Testis (tissue), 3 donors: ENCODE results near the gene LIN7C. TPM values are rescaled to one million over a fixed set of nuclear protein-coding genes. Genes with fewer than 3 reads are reported as not detected.
A peak's percentile ranks its signal among the peaks of the same experiment; 100 is the strongest.

Experiments
- DNase-seq: peaks from one replicate; pipeline ENCODE4 v3.0.0-alpha.2; 2019
- H3K27ac ChIP-seq, 2 donors: fragments of 200-600 bp; sonication (generic); one replicate each; pipeline ENCODE4 v1.5.1; 2019
- H3K27me3 ChIP-seq: fragments of 200-600 bp; sonication (generic); one replicate; pipeline ENCODE4 v1.5.1; 2019
- H3K36me3 ChIP-seq: fragments of 200-600 bp; sonication (generic); one replicate; pipeline ENCODE4 v1.5.1; 2017; ENCODE audit warnings: low read depth; ENCODE audit errors: missing control alignments
- H3K4me1 ChIP-seq: fragments of 200-600 bp; sonication (generic); one replicate; pipeline ENCODE4 v1.5.1; 2019
- H3K4me3 ChIP-seq, 2 donors: fragments of 200-600 bp; sonication (generic); one replicate each; pipeline ENCODE4 v1.5.1; 2017 to 2019
- H3K9me3 ChIP-seq: fragments of 200-600 bp; sonication (generic); one replicate; pipeline ENCODE4 v1.5.1; 2017
- CTCF ChIP-seq, 3 experiments: fragments of 450-650 bp in 2 of 3; fragments of 200-600 bp in 1 of 3; sonication (generic) in 1 of 3; IDR thresholded peaks; one replicate each; pipeline ENCODE4 v1.5.1; 2016 to 2019; ENCODE audit warnings: antibody characterized with exemption in 3 of 3, mild to moderate bottlenecking in 2 of 3, moderate library complexity in 1 of 3
- POLR2A ChIP-seq: fragments of 450-650 bp; IDR thresholded peaks from one replicate; pipeline ENCODE4 v1.6.1; 2017; ENCODE audit warnings: antibody characterized with exemption, mild to moderate bottlenecking, moderate library complexity
- WGBS, 2 donors: methylation state at CpG; one replicate each; pipeline ENCODE4 v1.1.5; 2018; 5-methylcytosine and 5-hydroxymethylcytosine counted together
- intact Hi-C: fragments of 100-400 bp; cut with DNase I; formaldehyde crosslinking; loops from one replicate; pipeline ENCODE4 v1.15.1; 2023; ENCODE audit warnings: low total_unique reads
- polyA plus RNA-seq: library from polyadenylated mRNA; stranded (reverse); fragments of 350-450 nt; fragmentation: Illumina TruSeq; extraction: RNeasy Lipid Tissue Mini Kit (QIAGEN cat#74804); gene quantifications from one replicate; pipeline ENCODE4 v1.2.3, GENCODE V29; 2014; ENCODE audit warnings: low read depth, low replicate concordance; ENCODE audit not compliant: insufficient read depth
- total RNA-seq, 2 donors: library from RNA; depleted of rRNA; stranded (reverse); fragments of >200 nt; gene quantifications; one replicate each; pipeline ENCODE4 v1.2.3, GENCODE V29; 2016

The LIN7C gene
- total and polyA plus RNA-seq, 3 donors from 2014 or later: 6.9 to 23.1 (median 21.0) TPM

GRCh38 chr11:27495710-27496300 is 10.8 kb downstream of the LIN7C start:
- intact Hi-C loops: no loop called here
- Histone ChIP-seq H3K4me1 (no peaks in the 10 kb centered on the region), H3K4me3 (no peak overlapping the region), H3K27ac (no peak overlapping the region), H3K9me3 (no peaks in the 10 kb centered on the region), H3K27me3 (no peaks in the 10 kb centered on the region), H3K36me3 (no peaks in the 10 kb centered on the region)
- 86 to 89% methylated on average over 1 of the region's 1 CpG for WGBS, 2 donors
- TF ChIP-seq CTCF (IDR thresholded peaks at IDR 0.05): no peak
- no peak for TF ChIP-seq POLR2A
- no peak for DNase-seq

GRCh38 chr11:27489092-27489491 is 17.5 kb downstream of the LIN7C start:
- no peaks in the 10 kb centered on the region for H3K27me3 ChIP-seq
- H3K9me3 ChIP-seq: no peaks in the 10 kb centered on the region
- DNase-seq: no peak
- WGBS, 2 donors: 78 to 81% methylated on average over 5 of the region's 5 CpGs
- intact Hi-C loops: loop anchor here (5.0 to 10.0 kb wide), 2 partner anchors 194 to 302 kb away; no protein-coding TSS in a partner anchor
- H3K27ac ChIP-seq: no peak overlapping the region
- no peaks in the 10 kb centered on the region for H3K4me1 ChIP-seq
- no peaks in the 10 kb centered on the region for H3K36me3 ChIP-seq
- no peak overlapping the region for H3K4me3 ChIP-seq
- TF ChIP-seq CTCF (IDR thresholded peaks at IDR 0.05): no peak
- TF ChIP-seq POLR2A: no peak

GRCh38 chr11:27487706-27488105 is 18.9 kb downstream of the LIN7C start:
- TF ChIP-seq POLR2A (no peak), CTCF (IDR thresholded peaks at IDR 0.05) (no peak)
- no peaks in the 10 kb centered on the region for H3K9me3 ChIP-seq
- no peak for DNase-seq
- no peak overlapping the region for H3K27ac ChIP-seq
- no peaks in the 10 kb centered on the region for H3K4me1 ChIP-seq
- H3K36me3 ChIP-seq: no peaks in the 10 kb centered on the region
- H3K4me3 ChIP-seq: no peak overlapping the region
- H3K27me3 ChIP-seq: no peaks in the 10 kb centered on the region
- 74 to 82% methylated on average over 6 of the region's 6 CpGs for WGBS, 2 donors
- intact Hi-C loops: loop anchor here (5.0 to 10.0 kb wide), 2 partner anchors 193 to 300 kb away; no protein-coding TSS in a partner anchor

GRCh38 chr11:27485930-27486773 is 20.4 kb downstream of the LIN7C start:
- Histone ChIP-seq H3K27me3 (no peaks in the 10 kb centered on the region), H3K9me3 (no peaks in the 10 kb centered on the region), H3K36me3 (no peaks in the 10 kb centered on the region), H3K4me1 (no peaks in the 10 kb centered on the region), H3K27ac (no peak overlapping the region), H3K4me3 (no peak overlapping the region)
- intact Hi-C loops: loop anchor here (5.0 to 10.0 kb wide), 2 partner anchors 191 to 299 kb away; no protein-coding TSS in a partner anchor
- WGBS, 2 donors: 51 to 65% methylated on average over 4 of the region's 4 CpGs
- no peak for TF ChIP-seq POLR2A
- TF ChIP-seq CTCF (IDR thresholded peaks at IDR 0.05): peak; percentile 87 to 94 (median 90)
- DNase-seq: peak; percentile 47
